GM19463 (cell line): ENCODE data around the gene GRHL3.

ENCODE experiments used
- ATAC-seq: cut with Tn5 transposase; IDR thresholded peaks from one replicate; pipeline ENCODE4 v1.9.1; 2021; ENCODE audit warnings: mild to moderate bottlenecking, moderate library complexity; ENCODE audit not compliant: unreplicated experiment

Gene GRHL3

DNA sequence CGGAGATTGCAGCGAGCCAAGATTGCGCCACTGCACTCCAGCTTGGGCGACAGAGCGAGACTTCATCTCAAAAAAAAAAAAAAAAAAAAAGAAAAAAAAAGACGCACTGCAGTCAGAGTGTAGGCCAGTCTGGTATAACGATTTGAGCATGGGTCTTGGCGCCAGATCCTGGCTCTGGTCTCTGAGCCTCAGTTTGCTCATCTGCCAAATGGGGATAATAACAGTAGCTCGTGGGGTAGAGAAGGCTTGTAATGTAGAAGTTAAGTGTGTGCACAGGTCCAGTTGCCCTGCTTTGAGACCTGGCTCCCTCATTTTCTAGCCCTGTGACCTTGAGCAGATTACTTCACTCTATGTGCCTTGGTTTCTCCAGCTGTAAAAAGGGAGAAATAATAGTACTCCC lies 26.3 kb upstream of the GRHL3 start:
- no peak for ATAC-seq

DNA sequence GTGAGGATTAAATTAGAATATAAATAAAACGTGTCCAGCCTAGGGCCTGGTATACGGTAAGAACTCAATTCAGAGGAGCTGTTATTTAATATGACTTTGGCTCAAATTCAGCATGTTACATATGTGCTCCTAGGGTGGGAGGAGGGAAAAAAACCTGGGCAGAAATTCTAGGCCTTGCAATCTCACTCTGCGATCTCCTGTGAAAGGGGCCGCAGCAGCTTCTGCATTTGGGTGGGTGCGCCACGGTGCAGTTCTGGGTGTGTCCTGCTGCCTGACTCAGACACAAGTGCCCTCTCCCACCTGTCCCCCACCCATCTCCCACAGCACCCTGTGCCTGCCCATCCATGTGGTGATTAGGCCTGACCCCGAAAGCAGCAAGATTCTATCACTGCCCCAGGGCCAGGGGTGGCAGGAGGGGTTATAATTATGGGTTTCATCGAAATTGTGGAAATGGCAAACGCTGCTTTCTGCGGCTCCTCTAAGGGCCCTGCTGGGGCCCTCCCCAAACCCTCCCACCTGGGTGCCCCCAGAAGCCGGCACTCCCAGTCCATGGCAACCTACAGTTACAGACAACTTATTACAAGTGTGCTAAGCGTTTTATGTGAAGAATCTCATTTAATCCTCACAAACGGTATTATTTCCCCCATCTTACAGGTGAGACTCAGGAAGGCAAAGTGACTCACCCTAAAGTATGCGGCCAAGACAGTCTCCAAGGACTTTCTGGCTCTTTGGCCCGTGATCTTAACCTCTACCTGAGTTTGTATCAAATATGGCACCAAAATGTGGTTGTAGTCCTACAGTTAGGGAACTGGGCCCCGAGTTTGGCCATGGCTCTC lies 25.5 kb upstream of the GRHL3 start:
- no peak for ATAC-seq

DNA sequence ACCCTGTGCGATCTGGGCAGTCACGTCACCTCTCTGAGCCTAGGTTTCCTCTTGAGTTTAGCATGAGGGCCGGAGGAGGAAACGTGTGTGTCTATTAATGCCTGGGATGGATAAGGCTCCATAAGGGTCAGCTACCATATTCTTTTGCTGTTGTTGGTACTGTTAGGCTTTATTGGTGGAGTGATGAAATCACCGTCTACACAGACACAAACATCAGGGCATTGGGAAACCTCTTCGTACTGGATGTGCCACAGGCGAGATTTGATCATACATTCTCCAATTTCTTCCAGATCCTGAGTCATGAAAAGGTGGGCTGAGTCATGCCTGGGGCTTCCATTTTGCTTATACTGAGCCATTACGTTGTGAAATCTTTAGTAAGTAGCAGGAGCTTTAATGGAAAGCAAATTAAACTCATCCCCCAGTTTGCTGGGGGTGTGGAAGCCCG lies 24.9 kb upstream of the GRHL3 start:
- no peak for ATAC-seq

DNA sequence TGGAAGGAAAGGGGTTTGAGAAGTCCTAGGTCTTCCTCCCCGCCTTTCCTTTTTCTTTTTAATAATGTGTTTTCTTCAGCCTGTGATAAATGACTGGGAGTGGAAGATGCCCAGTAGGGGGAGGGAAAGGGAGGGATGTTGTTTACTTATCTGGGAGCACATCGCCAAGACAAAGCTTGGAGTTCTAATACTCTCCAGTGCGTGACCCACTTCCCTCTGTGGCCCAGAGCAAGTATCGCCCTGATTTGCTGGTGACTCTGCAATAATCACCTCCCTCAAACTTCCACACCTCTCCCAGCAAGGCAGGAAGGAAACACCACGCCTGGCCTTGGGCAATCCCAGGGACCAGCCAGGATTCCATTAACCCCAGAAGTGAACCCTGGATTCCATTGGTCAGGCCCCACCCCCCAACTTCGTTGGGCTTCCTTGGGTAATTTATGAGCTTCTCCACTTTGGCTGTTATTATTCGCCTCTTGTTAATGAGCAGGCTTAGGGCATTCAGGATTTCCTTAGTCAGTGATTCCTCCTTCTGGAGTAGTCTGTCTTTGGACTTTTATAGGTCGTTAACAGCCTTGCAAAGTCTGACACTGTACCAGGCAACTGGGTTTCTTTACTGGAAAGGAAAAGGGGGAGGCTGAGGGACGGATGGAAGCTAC lies 24.3 kb upstream of the GRHL3 start:
- no peak for ATAC-seq

DNA sequence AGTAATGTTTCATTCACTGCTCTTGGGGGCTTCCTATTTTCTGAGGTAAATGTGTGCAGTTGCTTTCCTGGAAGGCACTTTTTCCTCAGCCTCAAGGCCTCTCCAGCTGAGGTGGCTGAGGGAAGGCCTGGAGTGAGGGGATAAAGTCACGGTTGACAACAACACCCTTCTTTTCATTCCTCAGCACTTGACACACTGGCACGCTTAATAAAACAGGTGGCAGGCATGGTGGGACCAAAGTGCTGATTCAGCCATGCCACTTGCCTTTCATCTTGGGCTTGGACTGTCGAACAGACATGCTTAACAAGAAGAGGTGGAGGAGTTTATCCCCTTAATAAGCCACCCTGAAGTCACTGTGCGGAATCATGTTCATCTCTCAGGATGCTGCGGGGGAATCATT lies 23.6 kb upstream of the GRHL3 start:
- ATAC-seq, result no peak

DNA sequence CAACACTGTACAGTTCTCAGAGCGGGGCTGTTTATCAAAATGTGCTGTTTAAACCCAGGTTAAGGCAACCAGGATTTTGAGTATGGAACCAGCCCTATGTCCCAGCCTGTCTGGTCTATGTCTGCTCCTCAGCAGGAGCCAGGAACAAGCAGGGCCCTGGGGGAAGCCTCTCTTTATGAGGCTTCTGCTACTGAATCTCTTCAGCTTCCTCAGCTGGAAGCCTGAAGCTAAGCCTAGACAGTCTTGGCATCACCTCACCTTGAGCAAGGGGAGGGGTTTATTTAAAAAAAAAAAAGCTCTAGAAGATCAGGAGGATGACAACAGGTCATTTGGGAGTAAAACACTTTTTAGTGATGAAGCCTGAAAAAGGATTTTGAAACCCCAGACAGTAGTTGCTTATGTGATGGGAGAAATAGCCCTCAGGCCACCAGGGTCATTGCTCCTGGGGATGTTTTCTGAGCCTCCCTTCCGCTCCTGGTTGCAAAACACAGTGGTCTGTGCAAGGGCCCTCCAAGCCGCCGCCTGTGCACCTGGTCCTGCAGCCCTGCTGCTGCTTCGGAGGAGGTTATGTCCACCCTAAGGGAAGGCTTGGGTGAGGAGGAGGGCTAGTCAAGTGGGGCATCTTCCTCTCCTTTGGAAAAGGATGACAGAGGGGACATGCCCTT lies 21.8 kb upstream of the GRHL3 start:
- ATAC-seq, result no peak

DNA sequence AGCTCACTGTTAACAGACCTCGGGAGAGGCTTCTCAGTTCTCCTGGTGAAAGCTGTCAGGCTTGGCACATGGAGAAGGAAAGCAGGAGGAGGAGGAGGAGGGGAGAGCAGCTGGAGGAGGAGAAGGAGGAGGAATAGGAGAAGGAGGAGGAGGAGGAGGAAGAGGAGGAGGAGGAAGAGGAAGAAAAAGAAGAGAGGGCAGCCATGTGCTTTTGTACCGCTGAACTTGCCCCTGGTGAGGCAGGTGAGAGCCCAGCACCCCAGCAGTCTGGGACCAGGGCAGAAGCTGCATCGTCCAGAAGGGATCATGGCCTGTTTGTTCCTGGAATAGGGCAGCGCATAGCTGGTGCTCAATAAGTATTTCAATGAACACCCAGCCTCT lies 21.3 kb upstream of the GRHL3 start:
- ATAC-seq, result no peak

DNA sequence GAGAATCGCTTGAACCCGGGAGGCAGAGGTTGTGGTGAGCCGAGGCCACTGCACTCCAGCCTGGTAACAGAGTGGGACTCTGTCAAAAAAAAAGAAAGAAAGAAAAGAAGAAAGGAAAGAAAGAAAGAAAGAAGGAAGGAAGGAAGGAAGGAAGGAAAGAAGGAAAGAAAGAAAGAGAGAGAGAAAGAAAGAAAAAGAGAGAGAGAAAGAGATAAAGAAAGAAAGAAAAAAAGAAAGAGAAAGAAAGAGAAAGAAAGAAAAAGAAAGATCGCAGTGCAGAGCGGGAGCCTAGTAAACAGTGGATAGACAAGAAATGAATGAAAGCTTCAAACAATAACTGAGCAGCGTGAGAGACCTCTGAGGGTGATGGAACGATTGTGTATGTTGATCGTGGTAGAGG lies 20.6 kb upstream of the GRHL3 start:
- ATAC-seq, result no peak

DNA sequence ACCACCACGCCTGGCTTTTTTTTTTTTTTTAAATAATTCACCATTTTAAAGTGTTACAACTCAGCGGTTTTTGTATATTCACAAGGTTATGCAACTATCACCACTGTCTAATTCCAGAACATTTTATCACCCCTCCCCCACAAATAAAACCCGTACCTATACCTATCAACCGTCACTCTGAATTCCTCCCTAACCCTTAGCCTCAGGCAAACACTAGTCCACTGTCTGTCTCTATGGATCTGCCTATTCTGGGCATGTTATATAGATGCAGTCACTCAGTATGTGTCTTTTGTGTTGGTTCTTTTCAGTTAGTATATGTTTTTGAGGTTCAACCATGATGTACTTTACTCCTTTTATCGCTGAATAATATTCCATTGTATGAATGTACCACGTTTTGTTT lies 19.3 kb upstream of the GRHL3 start:
- ATAC-seq, result no peak

DNA sequence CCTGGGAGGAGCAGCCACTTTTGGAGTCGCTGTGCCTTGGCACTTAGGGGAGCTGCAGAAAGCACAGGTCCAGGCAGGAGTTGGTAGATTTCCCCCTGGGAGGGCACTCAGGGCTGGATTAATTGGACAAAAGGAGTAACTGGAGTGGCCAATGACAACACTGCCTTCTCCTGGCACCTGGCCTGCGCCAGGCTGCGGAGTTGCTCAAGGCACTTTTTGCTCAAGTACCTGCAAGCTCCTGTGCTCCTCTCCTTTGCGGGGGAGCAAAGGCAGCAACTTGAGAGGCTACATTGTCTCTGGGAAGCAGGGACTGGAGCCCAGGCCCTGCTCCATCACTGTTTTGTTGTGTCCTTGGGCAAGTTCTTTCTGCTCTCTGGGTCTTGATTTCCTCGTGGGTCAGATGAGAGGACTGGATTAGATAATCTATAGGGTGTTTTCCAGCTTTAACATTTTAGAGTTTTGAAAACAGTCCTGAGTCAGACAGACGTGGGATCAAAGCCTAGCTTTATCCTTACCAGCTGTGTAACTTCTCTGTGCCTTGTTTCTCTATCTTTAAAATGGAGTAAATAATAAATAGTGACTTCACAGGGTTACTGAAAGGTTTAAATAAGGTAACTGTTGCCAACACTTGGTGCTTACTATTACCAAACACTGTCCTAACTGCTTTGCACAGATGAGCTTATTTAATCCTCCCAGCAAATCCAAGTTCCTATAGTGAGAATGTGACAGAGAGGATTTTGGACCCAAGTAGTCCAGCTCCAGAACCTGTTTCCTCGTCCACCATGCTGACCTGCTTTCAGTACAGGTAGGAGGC lies 18.0 kb upstream of the GRHL3 start:
- no peak for ATAC-seq

DNA sequence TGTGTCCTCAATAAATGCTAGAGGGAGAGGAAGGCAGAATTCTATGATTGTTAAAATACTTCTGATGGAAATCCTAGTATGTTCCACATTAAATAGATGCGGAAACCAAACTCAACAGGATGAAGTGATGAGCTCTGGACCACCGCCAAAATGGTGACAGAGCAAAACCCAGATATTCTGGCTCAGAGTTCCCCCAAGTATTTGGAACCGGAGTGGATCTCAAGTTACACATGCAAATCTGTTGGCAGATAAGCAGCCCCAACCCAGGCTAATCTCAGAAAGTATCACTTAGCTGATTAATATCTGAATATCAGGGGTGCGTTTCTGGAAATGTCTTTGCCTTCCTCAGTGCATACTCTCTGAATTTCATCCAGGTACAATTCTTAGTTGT lies 17.4 kb upstream of the GRHL3 start:
- no peak for ATAC-seq

DNA sequence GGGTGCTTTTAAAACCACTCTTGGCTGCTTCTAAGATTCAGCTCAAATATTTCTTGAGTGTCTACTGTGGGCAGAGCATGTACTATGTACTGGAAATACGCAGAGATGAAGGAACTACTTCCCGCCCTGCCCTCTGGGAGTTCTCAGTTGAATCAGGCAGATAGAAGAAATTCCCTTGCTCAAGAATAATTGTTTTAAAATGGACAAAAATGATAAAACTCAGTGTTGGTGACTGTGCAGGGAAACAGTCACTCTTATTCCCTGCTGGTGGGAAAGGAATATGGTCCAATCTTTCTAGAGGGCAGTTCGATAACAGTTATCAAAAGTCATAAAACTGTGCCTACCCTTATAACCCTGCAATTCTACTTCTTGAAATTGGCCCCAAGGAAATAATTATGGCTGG lies 16.9 kb upstream of the GRHL3 start:
- ATAC-seq, result no peak

DNA sequence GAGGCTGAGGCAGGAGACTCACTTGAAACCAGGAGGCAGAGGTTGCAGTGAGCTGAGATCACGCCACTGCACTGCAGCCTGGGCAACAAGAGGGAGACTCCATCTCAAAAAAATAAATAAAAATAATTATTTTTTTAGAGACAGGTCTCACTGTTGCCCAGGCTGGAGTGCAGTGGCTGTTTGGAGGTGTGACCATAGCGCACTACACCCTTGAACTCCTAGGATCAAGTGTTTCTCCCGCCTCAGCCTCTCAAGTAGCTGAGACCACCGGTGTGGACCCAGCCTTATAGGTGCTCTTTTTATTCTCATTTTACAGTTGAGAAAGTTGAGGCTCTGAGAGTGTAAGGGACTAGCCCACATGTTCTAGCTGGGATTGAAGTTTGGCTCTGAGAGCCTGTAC lies 15.6 kb upstream of the GRHL3 start:
- ATAC-seq, result no peak

DNA sequence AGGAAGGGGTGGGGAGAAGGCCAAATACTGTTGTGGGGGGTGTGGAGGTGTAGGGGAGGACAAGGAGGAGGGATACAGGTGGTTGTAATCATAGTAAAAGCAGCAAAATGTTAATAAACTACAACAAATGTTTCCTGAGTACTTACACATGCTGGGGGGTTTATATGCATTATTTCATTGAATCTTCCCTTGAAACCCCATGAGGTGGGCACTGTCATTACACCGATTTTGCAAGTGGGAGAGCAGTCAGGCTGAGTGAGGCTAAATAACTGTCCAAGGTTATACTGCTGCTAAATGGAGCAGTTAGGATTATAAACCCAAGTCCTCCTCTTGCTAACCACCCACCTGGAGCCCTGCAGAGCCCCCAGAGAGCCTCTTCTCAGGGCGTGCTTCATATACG lies 14.4 kb upstream of the GRHL3 start:
- ATAC-seq, result no peak

DNA sequence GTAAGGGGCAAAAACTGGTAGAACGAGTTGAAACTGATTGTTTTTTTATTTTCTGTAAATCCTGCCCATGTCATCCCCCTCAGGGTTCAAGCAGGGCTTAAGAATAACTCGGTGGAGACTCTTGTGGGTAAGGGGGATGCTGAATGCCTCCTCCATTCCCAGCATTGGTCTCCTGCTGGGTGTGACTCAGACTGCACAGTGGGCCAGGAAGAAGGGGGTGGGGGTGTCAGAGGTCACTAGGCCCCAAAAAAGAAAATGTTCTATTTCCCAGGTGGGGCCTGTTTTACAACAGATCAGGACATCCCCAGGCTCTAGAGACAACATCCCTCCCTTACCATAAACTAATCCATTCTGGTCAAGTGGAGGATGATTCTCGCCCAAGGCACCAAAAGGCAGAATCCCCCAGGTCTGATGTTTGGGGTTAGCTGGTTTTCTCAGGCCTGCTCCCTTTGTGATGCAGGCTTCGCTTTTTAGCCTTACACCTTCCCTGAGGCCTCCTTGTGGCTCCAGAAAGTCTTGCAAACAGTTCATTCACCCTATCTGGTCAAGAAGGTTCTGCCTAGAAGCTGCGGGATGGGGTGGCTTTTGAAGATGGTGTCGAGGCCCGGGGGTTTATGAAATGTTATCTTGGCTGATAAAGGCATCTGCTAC lies 10.7 kb upstream of the GRHL3 start:
- ATAC-seq, result no peak

DNA sequence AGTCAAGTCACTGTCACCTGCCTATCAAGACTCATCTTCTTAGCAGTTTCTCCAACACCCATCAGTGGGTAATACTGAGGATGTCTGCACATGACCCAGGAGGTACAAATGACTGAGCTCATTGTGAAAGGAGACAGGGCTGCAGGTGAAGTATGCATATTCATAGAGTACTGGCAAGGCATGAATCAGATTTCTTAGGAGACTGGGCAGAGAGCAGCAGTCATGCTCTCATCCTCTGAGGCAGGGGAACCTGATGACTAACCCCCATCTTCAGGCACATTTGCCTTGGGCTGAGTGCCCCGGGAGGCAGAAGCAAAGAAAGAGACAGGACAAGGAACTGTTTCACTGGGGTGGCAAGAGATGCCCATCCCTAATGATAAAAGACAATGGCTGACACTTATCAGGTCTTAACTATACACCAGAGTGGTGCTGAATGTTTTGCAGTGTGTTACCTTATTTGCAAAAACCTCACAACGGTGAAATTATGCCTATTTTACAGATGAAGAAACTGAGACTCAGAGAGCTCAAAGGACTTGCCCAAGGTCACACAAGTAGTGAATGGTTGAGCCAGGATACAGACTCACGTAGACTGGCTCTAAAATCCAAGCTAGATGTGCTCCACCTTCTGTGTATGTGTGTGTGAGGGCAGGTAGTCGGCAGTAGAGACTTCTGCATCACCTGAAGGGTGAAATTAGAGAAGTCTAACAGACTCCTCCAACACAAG lies 9.2 kb upstream of the GRHL3 start:
- ATAC-seq, result no peak

DNA sequence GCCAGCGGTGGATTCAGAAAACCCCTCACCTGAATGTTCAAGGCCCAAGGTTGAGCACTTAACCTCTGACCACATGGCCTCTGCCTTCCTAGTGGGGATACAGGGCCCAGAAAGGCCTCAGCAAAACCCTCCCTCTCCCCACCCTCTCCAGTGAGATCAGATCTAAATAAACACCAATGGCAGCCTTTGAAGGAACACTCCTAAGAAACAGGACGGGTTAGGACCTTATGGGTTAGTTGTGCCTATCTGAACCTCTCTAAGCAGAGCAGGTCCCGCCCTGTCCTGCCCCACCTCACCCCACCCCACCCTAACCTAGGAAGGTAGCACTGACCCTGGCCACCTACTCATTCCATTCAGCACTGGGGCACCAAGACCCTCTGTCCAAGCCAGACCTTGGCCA lies 7.9 kb upstream of the GRHL3 start:
- no peak for ATAC-seq

DNA sequence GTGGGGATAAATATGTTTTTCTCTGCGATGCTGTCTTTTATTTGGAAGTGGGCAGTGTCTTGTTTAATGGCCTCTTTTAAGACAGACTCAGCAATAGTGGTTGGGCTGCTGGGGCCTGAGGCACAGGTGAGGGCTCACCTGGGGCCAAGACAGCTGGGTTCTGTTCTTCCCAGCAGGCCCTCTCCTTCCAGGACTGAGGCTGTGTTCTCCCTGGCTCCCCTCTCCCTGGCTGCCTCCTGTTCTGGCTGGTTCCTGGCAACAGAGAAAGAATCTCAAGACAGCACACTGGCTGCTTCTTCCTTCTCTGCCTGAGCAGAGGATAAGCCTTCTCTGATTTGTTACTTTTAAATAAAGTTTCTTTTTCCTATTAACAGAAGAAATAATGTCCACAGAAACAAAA lies 7.4 kb upstream of the GRHL3 start:
- ATAC-seq, result no peak

DNA sequence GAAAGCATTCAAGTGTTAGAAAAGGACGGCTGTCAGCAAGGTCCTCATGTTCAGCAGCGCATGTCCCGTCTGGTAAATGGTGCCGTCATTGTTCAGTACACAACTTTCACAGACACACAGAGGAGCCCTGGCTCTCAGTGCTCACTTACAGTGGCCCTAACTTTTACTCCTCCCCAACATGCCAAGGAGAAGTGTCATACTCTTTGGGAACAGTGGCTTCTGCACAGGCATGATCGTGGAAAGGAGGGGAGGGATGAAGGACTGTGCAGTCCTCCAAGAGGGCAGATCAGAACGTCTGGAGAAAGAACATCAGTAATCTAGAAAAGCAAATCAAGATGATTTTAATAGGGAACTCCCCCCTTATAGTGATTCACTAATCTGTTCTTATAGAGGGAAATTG lies 3.8 kb upstream of the GRHL3 start:
- ATAC-seq, result no peak

DNA sequence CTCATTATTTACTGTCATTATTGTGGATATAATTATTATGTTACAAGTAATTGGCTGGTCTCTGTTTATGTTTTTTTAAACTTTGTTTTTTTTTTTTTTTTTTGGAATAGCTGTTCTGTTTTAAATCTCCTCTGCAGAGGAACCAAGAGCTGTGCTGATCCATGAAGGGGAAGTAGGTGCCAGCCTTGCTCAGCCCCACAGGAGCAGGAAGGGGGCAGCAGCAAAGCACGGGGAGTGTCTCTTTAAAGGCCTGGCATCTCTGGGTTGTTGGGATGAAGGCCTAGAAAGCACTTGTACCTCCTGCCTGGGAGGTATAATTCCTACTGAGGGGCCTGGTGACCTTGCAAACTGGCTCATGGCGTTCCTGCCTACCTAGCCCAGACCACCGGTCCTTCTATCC lies 2.5 kb upstream of the GRHL3 start:
- ATAC-seq, result no peak
